Measurements from ENCODE around the gene EPN1.
"Not testable (repeated sequence)": the region's sequence is repeated elsewhere in the genome, so short reads cannot be mapped to it uniquely, and the experiment has no call there.

The EPN1 gene

DNA sequence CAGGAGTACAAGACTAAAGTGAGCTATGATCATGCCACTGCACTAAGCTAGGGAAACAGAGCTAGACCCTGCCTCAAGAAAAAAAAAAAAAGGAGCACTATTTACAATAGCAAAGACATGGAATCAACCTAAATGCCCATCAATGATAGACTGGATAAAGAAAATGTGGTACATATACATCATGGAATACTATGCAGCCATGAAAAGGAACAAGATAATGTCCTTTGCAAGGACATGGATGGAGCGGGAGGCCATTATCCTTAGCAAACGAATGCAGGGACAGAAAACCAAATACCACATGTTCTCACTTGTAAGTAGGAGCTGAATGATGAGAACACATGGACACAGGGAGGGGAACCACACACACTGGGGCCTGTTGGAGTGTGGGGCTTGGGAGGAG, 55.4 kb downstream of the EPN1 start:
- DNase-seq: not testable (repeated sequence)

DNA sequence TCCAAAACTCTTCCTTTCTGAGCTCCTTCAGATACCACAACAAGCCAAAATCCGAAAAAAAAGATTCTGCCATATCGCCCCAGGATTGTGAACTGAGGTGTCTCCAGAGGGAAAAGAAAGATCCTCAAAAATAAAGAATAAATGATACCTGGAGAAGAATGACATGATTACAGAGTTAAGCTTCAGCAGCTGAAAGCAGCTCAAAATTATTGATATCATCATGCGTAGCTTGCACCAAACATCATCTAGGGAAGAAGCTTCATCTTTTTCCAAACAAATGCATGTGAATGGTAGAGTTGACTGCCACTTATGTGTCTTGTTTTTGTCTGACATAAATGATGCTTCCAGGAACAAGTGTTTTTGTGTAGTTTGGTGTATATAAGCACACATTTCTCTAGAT, 63.3 kb downstream of the EPN1 start, which contains the start of gene NLRP9:
Gene NLRP9 (minus strand): TSS at position 101 of the 400 bp plus-strand sequence. CDS start 28 bp downstream, at position 73.
- DNase-seq: no peak

DNA sequence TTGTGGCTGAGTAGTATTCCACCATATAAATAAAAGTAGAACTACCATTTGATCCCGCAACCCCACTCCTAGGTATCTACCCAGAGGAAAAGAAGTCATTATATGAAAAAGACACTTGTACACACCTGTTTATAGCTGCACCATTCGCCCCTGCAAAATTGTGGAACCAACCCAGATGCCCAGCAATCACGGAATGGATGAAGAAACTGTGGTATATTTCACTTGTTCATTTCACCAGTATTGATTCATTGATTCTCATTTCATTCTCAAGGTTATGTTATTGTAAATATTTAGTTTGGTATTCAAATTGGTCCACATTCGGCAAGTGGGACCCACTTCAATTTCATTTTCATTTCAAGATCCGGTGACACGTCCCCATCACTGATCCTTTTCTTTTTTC, 75.7 kb downstream of the EPN1 start:
- no peak for DNase-seq

- DNase-seq: no peak
Observed at GRCh38 chr19:55753401-55753800, 78.4 kb downstream of the EPN1 start.

DNA sequence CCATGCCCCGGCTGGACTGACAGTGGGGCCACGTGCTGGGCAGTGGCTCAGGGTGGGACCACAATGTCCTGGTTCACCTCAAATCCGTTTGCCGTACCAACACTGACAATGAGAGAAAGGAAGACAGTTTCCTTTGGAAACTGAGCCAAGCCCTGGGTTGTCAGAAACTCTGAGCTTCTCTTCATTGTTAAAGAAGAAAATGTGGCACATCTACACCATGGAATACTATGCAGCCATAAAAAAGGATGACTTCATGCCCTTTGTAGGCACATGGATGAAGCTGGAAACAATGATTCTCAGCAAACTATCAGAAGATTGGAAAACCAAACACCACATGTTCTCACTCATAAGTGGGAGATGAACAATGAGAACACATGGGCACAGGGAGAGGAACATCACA, 81.8 kb downstream of the EPN1 start:
- not testable (repeated sequence) for DNase-seq

GRCh38 chr19:55758797-55759196, 83.8 kb downstream of the EPN1 start, which contains the start of gene RFPL4A:
TSS of gene RFPL4A (plus strand) at chr19:55759097. CDS start at chr19:55761801, 2,704 bp downstream.
- DNase-seq: not testable (repeated sequence)
